HG03520 (cell line): ENCODE data around the gene ZNF140.

Experiments used
- ATAC-seq: cut with Tn5 transposase; IDR thresholded peaks from one replicate; pipeline ENCODE4 v1.9.1; 2021; ENCODE audit warnings: mild to moderate bottlenecking, moderate library complexity; ENCODE audit not compliant: unreplicated experiment

Gene ZNF140

DNA sequence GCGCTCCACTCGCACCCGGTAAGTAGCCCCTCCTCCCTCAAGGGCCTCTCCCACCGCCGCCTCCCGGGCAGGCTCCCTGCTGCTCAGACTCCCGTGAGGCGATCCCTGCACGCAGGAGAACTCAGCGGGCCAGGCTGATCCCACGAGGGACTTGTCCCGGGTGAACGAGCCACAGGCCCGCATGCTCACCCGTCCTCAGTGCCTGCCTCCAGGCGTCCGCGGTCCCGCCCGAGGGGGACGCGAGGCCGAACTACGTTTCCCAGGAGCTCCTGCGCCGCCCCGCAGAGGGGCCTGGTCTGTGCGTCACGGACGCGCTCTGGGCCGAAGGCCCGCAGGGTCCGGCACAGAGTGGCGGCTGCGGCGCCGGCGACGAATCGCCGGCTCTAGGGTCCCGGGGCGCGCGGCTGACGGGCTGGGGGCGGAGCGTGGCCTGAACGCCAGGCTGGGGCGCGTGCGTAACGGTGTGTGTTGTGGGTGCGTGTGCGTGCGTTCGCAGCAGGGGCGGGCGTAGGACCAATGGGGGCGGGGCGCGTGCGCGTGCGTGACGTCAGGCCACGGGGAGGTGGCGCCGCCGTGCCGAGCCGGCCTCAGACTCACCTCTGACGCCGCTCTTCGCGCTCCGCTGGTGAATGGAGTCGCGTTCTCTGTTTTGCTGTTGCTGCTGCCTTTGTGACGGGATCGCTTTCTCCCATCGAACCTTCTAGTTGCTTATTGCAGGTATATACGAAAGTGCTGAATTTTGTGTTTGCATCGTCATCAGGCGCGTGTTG, 49.5 kb downstream of the ZNF140 start, which contains the start of the genes ZNF10 and ZNF891:
Gene ZNF10, plus strand, starts transcription at position 590 of the 770 bp plus-strand sequence. CDS start 13,866 bp downstream, outside the sequence.
Gene ZNF891, minus strand, starts transcription at position 237 of the 770 bp plus-strand sequence. CDS start 8,356 bp downstream, outside the sequence.
- ATAC-seq: peak; percentile 90

DNA sequence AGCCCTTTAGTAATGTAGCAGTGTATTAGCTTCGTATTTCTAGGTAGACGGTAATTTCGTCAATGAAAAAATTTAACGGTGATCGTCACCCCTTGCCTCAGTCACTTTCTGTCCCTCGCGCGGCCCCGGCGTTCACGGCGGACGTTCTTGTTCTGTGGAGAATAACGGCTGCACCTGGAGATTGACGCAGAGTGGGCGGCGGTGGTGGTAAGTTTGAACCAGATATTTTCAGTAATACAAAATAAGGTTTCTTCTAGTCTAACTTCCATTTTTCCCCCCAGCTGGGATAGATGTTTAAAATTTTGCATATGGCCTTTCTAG, 50.0 kb downstream of the ZNF140 start:
- no peak for ATAC-seq

DNA sequence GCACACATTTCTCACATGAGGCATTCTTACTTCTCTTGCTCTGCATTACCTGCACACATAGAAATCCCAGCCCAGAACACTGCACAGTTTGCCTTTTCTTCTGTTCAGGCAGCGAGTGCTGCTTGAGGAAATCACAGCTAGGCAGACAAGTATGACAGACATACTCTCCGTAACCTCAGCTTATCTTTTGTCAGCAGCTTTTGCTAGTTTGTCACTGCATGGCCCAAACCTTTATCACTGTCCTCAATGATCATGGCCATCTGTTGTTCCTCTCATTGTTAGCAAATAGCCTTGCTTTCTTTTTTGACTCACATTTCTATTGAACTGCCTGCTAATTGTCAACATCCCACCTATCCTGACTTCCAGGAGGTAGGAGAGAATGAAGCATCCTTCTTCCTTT, 55.0 kb downstream of the ZNF140 start:
- ATAC-seq: no peak

GRCh38 chr12:133145981-133146380, 65.3 kb downstream of the ZNF140 start:
- ATAC-seq: no peak

GRCh38 chr12:133156125-133156690, 75.5 kb downstream of the ZNF140 start:
- ATAC-seq: no peak
